NB4 (cell line): ENCODE measurements around the gene KCNJ10.

Experiments
- CTCF ChIP-seq: IDR thresholded peaks from one replicate; pipeline ENCODE4 v1.5.1; 2012; ENCODE audit warnings: low read depth, low read length
- MAX ChIP-seq: IDR thresholded peaks from 2 replicates; pipeline ENCODE4 v1.6.1; 2011; ENCODE audit warnings: low read depth, low read length

DNA sequence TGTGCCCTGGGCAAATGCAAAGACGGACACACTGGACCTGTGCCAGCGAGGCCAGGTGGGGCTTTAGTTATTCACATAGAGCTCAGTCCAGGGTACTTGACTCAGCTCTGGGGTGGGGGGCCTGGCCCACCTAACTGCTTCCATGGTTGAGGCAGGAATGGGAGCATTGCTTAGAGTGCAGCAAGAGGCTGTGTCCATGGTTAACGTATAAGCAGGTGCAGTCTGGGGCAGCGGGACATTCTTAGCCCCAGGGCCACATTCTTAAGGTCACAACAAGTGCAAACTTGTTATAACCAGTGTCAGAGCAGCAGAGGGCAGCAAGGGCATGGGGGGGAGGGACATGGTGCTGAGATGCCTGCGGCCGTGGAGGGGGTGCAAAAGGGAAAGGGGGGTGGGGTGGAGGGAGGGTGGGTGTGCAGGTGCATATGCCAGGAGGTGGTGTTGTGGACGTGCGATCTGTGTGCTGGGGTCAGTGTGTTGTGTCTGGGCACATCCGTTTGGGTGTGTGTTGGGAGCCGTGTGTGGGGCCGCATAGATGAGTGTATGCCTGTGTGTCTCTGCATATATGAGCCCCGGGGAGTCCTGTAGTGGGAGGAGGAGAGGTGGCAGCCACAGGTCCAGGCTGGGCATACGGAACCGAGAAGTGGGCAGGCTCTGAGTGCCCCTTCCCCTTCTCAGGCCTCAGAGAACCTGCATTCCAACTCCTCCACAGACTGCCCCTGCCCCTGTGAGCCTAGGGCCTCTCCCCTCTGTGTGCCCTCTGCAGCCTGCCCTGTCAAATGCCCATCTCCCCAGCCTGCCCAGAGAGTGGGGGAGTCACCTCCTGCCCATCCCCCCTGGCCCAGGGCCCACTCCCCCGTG is 8.4 kb downstream of the KCNJ10 start:
- TF ChIP-seq MAX (no peak), CTCF (no peak)
